ENCODE measurements around the gene DDX20.

Gene DDX20

GRCh38 chr1:111747282-111747734, 8.4 kb upstream of the DDX20 start:
- DNase-seq: peak; percentile 76
- Histone ChIP-seq H3K4me3 (ENCODE audit: low read depth, low read length) (no peak overlapping the region), H3K36me3 (replicated peaks) (no peaks in the 10 kb centered on the region), H3K27me3 (replicated peaks) (no peaks in the 10 kb centered on the region), H3K27ac (no peak overlapping the region)
- in situ Hi-C loops (cut with HindIII; ENCODE audit: low pct_ligation_motif_present, low sequenced_read_pairs): no loop called here
- TF ChIP-seq CTCF (IDR thresholded peaks at IDR 0.05; ENCODE audit: low read depth, low read length, missing control alignments): peak; percentile 84

- no peak overlapping the region for H3K27ac ChIP-seq
- no peak overlapping the region for H3K4me3 ChIP-seq (ENCODE audit: low read depth, low read length)
- in situ Hi-C loops (cut with HindIII; ENCODE audit: low pct_ligation_motif_present, low sequenced_read_pairs): no loop called here
- DNase-seq: no peak
- no peak for TF ChIP-seq CTCF (IDR thresholded peaks at IDR 0.05; ENCODE audit: low read depth, low read length, missing control alignments)
- H3K27me3 ChIP-seq (replicated peaks): no peaks in the 10 kb centered on the region
- H3K36me3 ChIP-seq (replicated peaks): no peaks in the 10 kb centered on the region
Observed at GRCh38 chr1:111747947-111748346, 7.8 kb upstream of the DDX20 start.

- H3K27me3 ChIP-seq (replicated peaks): no peaks in the 10 kb centered on the region
- no peak for DNase-seq
- H3K27ac ChIP-seq: no peak overlapping the region
- in situ Hi-C loops (cut with HindIII; ENCODE audit: low pct_ligation_motif_present, low sequenced_read_pairs): no loop called here
- no peak overlapping the region for H3K4me3 ChIP-seq (ENCODE audit: low read depth, low read length)
- TF ChIP-seq CTCF (IDR thresholded peaks at IDR 0.05; ENCODE audit: low read depth, low read length, missing control alignments): no peak
- no peaks in the 10 kb centered on the region for H3K36me3 ChIP-seq (replicated peaks)
Observed at GRCh38 chr1:111749628-111750027, 6.1 kb upstream of the DDX20 start.

- no peak overlapping the region for H3K27ac ChIP-seq
- in situ Hi-C loops (cut with HindIII; ENCODE audit: low pct_ligation_motif_present, low sequenced_read_pairs): no loop called here
- H3K27me3 ChIP-seq (replicated peaks): no peaks in the 10 kb centered on the region
- no peaks in the 10 kb centered on the region for H3K36me3 ChIP-seq (replicated peaks)
- H3K4me3 ChIP-seq (ENCODE audit: low read depth, low read length): no peak overlapping the region
- no peak for DNase-seq
- no peak for TF ChIP-seq CTCF (IDR thresholded peaks at IDR 0.05; ENCODE audit: low read depth, low read length, missing control alignments)
Observed at GRCh38 chr1:111750856-111751255, 4.8 kb upstream of the DDX20 start.

- Histone ChIP-seq H3K27ac (no peak overlapping the region), H3K36me3 (replicated peaks) (no peaks in the 10 kb centered on the region), H3K27me3 (replicated peaks) (no peaks in the 10 kb centered on the region), H3K4me3 (ENCODE audit: low read depth, low read length) (no peak overlapping the region)
- no peak for TF ChIP-seq CTCF (IDR thresholded peaks at IDR 0.05; ENCODE audit: low read depth, low read length, missing control alignments)
- in situ Hi-C loops (cut with HindIII; ENCODE audit: low pct_ligation_motif_present, low sequenced_read_pairs): no loop called here
- no peak for DNase-seq
Observed at GRCh38 chr1:111751906-111752575, 3.7 kb upstream of the DDX20 start.

GRCh38 chr1:111754984-111755330, 744 bp upstream of the DDX20 start:
- TF ChIP-seq CTCF (IDR thresholded peaks at IDR 0.05; ENCODE audit: low read depth, low read length, missing control alignments): no peak
- Histone ChIP-seq H3K4me3 (ENCODE audit: low read depth, low read length) (peak overlapping the region; percentile 93), H3K27me3 (replicated peaks) (no peaks in the 10 kb centered on the region), H3K27ac (peak overlapping the region; percentile 89), H3K36me3 (replicated peaks) (no peaks in the 10 kb centered on the region)
- peak; percentile 44 for DNase-seq
- in situ Hi-C loops (cut with HindIII; ENCODE audit: low pct_ligation_motif_present, low sequenced_read_pairs): no loop called here
